Measurements from ENCODE around the gene DHX16. TPM values are rescaled to one million over a fixed set of nuclear protein-coding genes. Genes with fewer than 3 reads are reported as not detected.

Gene DHX16
- polyA plus RNA-seq, 3 donors = 16.4 to 70.1 (median 19.0) TPM

DNA sequence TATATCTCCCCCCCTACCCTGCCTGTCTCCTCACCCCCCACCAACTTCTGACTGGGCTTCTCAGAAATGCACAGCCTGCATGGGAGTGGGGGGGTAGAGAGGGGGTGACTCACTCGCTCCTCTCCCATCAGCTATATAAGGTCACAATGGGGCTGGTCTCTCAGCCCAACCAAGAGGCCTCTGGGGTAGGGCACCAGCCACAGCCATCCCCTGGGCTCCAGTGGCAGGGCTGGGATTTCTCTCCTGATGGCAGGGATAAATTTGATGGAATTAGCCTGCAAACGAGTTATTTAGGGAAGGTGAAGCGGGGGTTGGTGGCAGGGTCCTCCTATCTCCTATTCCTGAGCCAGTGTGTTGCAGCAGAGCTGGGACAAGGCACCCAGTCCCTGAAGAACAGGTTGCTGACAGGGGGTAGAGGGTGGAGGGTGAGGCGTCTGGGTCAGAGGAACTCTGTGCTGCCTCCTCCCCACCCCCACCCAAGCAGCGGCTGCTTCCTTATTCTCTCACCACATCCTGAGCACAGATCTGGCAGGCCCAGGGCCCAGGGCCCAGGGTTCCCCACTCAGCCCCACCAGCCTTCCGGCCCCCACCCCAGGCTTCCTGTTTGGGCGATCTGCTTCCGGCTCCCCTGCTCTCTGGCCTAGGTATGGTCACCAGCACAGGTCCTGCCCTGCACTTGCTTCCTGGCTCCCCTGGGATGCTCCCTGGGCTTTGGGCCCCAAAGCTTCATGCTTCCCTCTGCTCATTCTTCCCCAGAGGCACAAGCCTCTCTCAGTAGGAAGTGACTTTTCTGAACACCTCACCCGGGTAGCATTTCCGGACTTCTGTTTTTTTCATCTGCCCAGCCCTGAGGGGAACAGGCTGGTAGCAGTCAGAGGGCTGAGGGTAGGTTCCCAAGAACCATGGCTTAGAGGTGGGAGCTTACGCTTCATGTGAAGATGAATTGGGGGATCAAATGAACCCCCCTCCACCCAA is 9.6 kb upstream of the DHX16 start:
- H3K36me3 ChIP-seq (replicated peaks in 1 of 2; ENCODE audit: control insufficient read depth in 1 of 2, insufficient read depth in 2 of 2, low read length in 2 of 2) = peaks cover 26 to 27% of the 10 kb centered on the region in 2 donors
- H3K4me3 ChIP-seq (replicated peaks in 1 of 3; ENCODE audit: low read depth in 2 of 3, low read length in 3 of 3) = peak overlapping the region; percentile 96 to 100 (median 96)
- H3K36me3 Mint-ChIP-seq = peaks cover 52 to 68% of the 10 kb centered on the region in 2 donors
- peaks cover 95% of the 10 kb centered on the region for H3K79me2 ChIP-seq (ENCODE audit: insufficient read depth, low read length)
- peak overlapping the region; percentile 97 to 100 (median 99) for H3K27ac Mint-ChIP-seq
- H3K4me2 ChIP-seq (replicated peaks; ENCODE audit: extremely low read depth, low read length, poor library complexity, severe bottlenecking) = peak overlapping the region; percentile 100
- H3K4me1 Mint-ChIP-seq = peaks cover 47% of the 10 kb centered on the region
- DNase-seq = peak; percentile 91 to 93 (median 92)
- H4K20me1 ChIP-seq (ENCODE audit: insufficient read depth, low read length) = peaks cover 85% of the 10 kb centered on the region
- peak overlapping the region; percentile 28 for H2AFZ ChIP-seq (ENCODE audit: insufficient read depth, low read depth, low read length, poor library complexity, severe bottlenecking)
- H3K27ac ChIP-seq (ENCODE audit: low read depth in 1 of 2, low read length in 2 of 2) = peak overlapping the region; percentile 99
- peaks cover 0 to 5% (median 0%) of the 10 kb centered on the region in 3 donors for H3K27me3 Mint-ChIP-seq (ENCODE audit: low read depth in 3 of 3)
- no peak for TF ChIP-seq CTCF (IDR thresholded peaks at IDR 0.05)
- intact Hi-C loops (cut with micrococcal nuclease) = loop anchor here in 1 of 2 donors (5.0 kb wide), 1 partner anchor 65 kb away; the partner anchor contains the start of genes MRPS18B and PPP1R10
- no peaks in the 10 kb centered on the region for H3K27me3 ChIP-seq (ENCODE audit: control insufficient read depth in 2 of 2, insufficient read depth in 2 of 2, low read length in 2 of 2)
- WGBS (ENCODE audit: insufficient coverage) = 0% methylated on average over 4 of the region's 11 CpGs
- H3K4me3 Mint-ChIP-seq = peak overlapping the region; percentile 94 to 99
- peak overlapping the region; percentile 99 for H3K9ac ChIP-seq (ENCODE audit: insufficient read depth, low read length, poor library complexity, severe bottlenecking)
- no peaks in the 10 kb centered on the region for H3K9me3 ChIP-seq (replicated peaks in 1 of 2; ENCODE audit: control insufficient read depth in 1 of 2, insufficient read depth in 1 of 2, low read length in 2 of 2)
- H3K9me3 Mint-ChIP-seq = peaks cover 0 to 1% (median 0%) of the 10 kb centered on the region in 7 donors
- H3K4me1 ChIP-seq (ENCODE audit: control insufficient read depth in 1 of 2, insufficient read depth in 2 of 2, low read length in 2 of 2) = peaks cover 46 to 63% of the 10 kb centered on the region in 2 donors

- peaks cover 58 to 75% of the 10 kb centered on the region in 2 donors for H3K36me3 Mint-ChIP-seq
- Histone ChIP-seq H3K4me1 (ENCODE audit: control insufficient read depth in 1 of 2, insufficient read depth in 2 of 2, low read length in 2 of 2) (peaks cover 46 to 62% of the 10 kb centered on the region in 2 donors), H3K79me2 (ENCODE audit: insufficient read depth, low read length) (peaks cover 97% of the 10 kb centered on the region), H3K4me2 (replicated peaks; ENCODE audit: extremely low read depth, low read length, poor library complexity, severe bottlenecking) (peak overlapping the region; percentile 100), H3K36me3 (replicated peaks in 1 of 2; ENCODE audit: control insufficient read depth in 1 of 2, insufficient read depth in 2 of 2, low read length in 2 of 2) (peaks cover 33 to 34% of the 10 kb centered on the region in 2 donors), H2AFZ (ENCODE audit: insufficient read depth, low read depth, low read length, poor library complexity, severe bottlenecking) (no peak overlapping the region), H3K27ac (ENCODE audit: low read depth in 1 of 2, low read length in 2 of 2) (peak overlapping the region; percentile 99), H3K4me3 (replicated peaks in 1 of 3; ENCODE audit: low read depth in 2 of 3, low read length in 3 of 3) (peak overlapping the region; percentile 96 to 100 (median 96)), H3K27me3 (ENCODE audit: control insufficient read depth in 2 of 2, insufficient read depth in 2 of 2, low read length in 2 of 2) (no peaks in the 10 kb centered on the region), H3K9ac (ENCODE audit: insufficient read depth, low read length, poor library complexity, severe bottlenecking) (peak overlapping the region; percentile 99), H4K20me1 (ENCODE audit: insufficient read depth, low read length) (peaks cover 92% of the 10 kb centered on the region), H3K9me3 (replicated peaks in 1 of 2; ENCODE audit: control insufficient read depth in 1 of 2, insufficient read depth in 1 of 2, low read length in 2 of 2) (no peaks in the 10 kb centered on the region)
- no peak for DNase-seq
- TF ChIP-seq CTCF (IDR thresholded peaks at IDR 0.05) = no peak
- intact Hi-C loops (cut with micrococcal nuclease) = loop anchor here in 1 of 2 donors (5.0 kb wide), 1 partner anchor 64 kb away; the partner anchor contains the start of genes MRPS18B and PPP1R10
- peaks cover 47% of the 10 kb centered on the region for H3K4me1 Mint-ChIP-seq
- peaks cover 0 to 3% (median 0%) of the 10 kb centered on the region in 3 donors for H3K27me3 Mint-ChIP-seq (ENCODE audit: low read depth in 3 of 3)
- H3K9me3 Mint-ChIP-seq = peaks cover 0 to 1% (median 0%) of the 10 kb centered on the region in 7 donors
- peak overlapping the region; percentile 94 to 99 for H3K4me3 Mint-ChIP-seq
- peak overlapping the region; percentile 97 to 100 (median 99) for H3K27ac Mint-ChIP-seq
- 0% methylated on average over 1 of the region's 4 CpGs for WGBS (ENCODE audit: insufficient coverage)
Measured at GRCh38 chr6:30681766-30682142, 8.9 kb upstream of the DHX16 start.

All from CD14-positive monocyte (primary cell).